Neuron (in vitro differentiated cells): ENCODE results near the gene COQ3.

Experiments used
- H2AFZ ChIP-seq: one replicate; pipeline ENCODE4 v1.6.1; 2013; ENCODE audit warnings: low read depth, mild to moderate bottlenecking, inconsistent platforms, low read length, moderate library complexity
- H3K27me3 ChIP-seq: one replicate; pipeline ENCODE4 v1.6.1; 2013; ENCODE audit warnings: low read length; ENCODE audit not compliant: insufficient read depth
- H3K36me3 ChIP-seq: one replicate; pipeline ENCODE4 v1.6.1; 2013; ENCODE audit warnings: low read length; ENCODE audit not compliant: insufficient read depth
- H3K4me1 ChIP-seq: one replicate; pipeline ENCODE4 v1.6.1; 2013; ENCODE audit warnings: low read length; ENCODE audit not compliant: insufficient read depth
- H3K4me3 ChIP-seq: 2 replicates; pipeline ENCODE4 v1.5.1; 2013; ENCODE audit warnings: mild to moderate bottlenecking, low read length, moderate library complexity
- H3K9me3 ChIP-seq: one replicate; pipeline ENCODE4 v1.6.1; 2013; ENCODE audit warnings: low read length

The COQ3 gene, protein sequence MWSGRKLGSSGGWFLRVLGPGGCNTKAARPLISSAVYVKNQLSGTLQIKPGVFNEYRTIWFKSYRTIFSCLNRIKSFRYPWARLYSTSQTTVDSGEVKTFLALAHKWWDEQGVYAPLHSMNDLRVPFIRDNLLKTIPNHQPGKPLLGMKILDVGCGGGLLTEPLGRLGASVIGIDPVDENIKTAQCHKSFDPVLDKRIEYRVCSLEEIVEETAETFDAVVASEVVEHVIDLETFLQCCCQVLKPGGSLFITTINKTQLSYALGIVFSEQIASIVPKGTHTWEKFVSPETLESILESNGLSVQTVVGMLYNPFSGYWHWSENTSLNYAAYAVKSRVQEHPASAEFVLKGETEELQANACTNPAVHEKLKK

DNA sequence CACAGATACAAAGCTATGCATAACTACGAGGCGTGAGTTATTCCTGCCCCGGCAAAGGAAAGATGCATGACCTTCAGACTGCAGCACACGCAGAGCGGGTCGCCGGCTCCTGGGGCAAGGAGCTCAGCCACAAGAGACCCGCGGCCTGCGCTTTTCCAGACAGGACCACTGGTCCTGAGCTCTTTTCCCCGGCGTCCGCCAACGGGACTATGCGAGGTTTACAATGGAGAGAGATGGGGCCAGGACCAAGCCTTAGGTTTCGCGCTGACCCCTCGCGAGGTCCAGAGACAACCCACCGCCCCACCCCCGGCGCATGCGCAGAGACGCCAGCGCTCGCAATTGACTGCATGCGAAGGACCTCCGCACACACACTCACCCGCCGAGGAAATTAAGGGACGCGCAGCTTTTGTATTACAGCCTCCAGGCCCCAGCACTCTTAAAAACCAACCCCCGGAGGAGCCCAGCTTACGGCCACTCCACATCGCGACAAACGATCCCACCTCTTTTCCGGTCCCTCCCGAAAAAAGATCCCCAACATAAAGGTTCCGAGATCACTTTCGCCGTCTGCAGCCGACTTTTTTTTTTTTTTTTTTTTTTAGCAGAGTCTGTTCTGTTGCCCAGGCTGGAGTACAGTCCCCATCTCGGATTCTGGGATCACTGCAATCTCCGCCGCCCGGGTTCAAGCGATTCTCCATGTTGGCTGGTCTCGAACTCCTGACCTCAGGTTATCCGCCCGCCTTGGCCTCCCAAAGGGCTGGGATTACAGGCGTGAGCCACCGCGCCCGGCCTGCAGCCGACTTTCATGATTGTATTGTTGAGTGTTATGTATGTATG is at the start of gene COQ3:
Gene COQ3 (minus strand): TSS at position 498 of the 834 bp plus-strand sequence. CDS start 16 bp downstream, at position 482.
- Histone ChIP-seq H3K36me3 (peaks cover 9% of the 10 kb centered on the region), H3K4me3 (peak within 1 kb of the TSS; percentile 57), H3K4me1 (no peaks in the 10 kb centered on the region), H3K9me3 (no peaks in the 10 kb centered on the region), H2AFZ (peak within 1 kb of the TSS; percentile 63), H3K27me3 (no peaks in the 10 kb centered on the region)

DNA sequence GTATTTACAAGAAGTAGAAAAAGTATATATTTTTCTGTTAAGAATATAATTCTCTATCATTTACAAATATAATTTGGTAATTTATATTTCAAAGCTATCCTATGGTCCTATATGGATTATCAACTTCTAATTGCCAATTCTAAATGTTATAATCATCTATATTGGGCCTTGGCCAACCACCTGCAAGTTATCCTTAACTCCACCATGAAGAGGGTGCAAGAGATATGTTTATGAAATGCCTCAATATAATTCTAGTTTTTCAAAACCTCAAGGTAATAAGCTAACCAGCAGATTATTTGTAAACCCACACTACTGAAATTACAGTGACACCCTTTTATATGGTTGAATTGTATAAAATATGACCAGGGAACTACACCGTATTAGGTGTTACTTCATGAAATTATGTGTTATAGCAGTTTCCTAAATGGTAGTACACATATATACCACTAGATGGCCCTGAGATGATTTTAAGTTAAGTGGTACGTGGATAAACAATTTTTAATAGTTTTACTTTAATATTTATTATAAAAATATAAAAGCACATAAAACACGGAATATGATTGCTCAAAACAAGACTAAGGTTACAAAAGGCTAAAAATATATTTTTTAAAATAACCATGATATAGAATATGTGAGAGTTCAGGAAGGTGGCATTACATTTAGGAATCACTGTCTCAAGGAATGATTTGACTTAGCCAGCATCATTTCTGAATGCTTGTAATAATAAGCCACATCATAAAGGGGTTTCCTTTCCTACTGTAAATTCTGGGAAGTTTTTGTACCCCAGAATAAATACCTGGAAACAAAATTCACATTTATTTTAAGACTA is 40.9 kb upstream of the COQ3 start:
- Histone ChIP-seq H3K4me1 (peaks cover 11% of the 10 kb centered on the region), H3K27me3 (no peaks in the 10 kb centered on the region), H3K36me3 (peaks cover 3% of the 10 kb centered on the region), H3K4me3 (no peak overlapping the region), H2AFZ (no peak overlapping the region), H3K9me3 (no peaks in the 10 kb centered on the region)

DNA sequence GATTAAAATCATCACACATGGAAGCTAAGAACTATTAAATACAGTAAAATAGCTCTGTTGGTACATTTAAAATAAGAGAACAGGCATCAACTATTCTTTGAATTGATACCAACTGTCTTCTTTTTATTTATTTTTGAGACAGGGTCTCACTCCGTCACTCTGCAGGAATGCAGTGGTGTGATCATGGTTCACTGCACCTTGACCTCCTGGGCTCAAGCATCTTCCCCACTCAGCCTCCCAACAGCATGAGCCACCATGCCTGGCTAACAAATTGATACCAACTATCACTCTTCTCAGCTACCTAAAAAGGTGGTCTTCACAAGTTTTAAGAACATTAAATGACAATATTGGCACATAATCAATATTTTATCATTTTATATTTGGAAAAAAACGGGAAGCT is 38.9 kb upstream of the COQ3 start:
- Histone ChIP-seq H3K36me3 (peaks cover 3% of the 10 kb centered on the region), H3K27me3 (no peaks in the 10 kb centered on the region), H3K4me1 (peaks cover 11% of the 10 kb centered on the region), H3K4me3 (no peak overlapping the region), H2AFZ (no peak overlapping the region), H3K9me3 (no peaks in the 10 kb centered on the region)

DNA sequence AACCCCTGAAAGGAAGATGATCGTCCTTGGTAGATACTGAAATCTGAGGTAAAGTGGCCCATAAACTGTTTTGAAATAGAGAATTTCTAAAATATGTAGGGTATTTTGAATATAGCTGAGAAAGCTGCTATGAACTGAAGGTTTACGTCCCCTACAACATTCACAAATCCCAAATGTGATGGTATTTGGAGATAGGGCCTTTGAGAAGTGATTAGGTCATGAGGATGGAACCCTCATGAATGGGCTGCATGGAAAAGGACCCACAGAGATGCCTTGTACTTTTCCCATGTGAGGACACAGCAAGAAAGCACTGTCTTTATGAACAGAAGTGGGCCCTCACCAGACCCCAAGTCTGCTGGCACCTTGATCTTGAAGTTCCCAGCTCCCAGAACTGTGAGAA is 37.9 kb upstream of the COQ3 start:
- H3K36me3 ChIP-seq, result peaks cover 3% of the 10 kb centered on the region
- H3K27me3 ChIP-seq, result no peaks in the 10 kb centered on the region
- H3K4me3 ChIP-seq, result no peak overlapping the region
- H3K4me1 ChIP-seq, result peaks cover 17% of the 10 kb centered on the region
- H3K9me3 ChIP-seq, result no peaks in the 10 kb centered on the region
- no peak overlapping the region for H2AFZ ChIP-seq

DNA sequence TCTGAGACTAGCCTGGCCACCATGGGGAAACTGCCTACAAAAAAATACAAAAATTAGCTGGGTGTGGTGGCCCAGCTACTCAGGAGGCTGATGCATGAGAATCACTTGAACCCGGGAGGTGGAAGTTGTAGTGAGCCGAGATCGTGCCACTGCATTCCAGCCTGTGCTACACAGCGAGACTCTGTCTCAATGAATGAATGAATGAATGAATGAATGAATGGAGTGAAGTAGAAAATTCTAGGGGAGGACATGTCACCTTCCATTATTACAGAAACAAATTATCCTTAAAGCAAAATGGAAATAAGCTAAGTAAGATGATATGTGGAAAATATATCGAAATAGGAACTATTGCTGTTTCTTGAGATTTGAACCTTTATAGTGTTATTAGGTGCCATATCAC is 34.0 kb upstream of the COQ3 start:
- H2AFZ ChIP-seq, result no peak overlapping the region

DNA sequence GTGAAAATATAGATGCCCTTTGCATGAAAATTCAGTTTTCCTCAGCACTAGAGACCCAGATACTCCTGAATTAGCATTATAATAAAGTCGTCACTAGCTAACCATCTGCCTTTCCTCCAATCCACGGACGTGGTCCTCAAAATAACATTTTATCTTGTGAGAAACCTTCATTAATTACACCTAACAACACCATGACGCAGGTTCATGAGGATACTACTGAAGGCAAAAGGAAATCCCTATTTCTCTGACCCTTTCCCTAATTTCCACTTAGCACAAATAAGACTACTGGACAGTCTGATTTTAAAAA is 32.4 kb upstream of the COQ3 start:
- peaks cover 2% of the 10 kb centered on the region for H3K9me3 ChIP-seq
- H3K27me3 ChIP-seq, result no peaks in the 10 kb centered on the region
- H2AFZ ChIP-seq, result peak overlapping the region; percentile 69
- peaks cover 17% of the 10 kb centered on the region for H3K36me3 ChIP-seq
- H3K4me1 ChIP-seq, result peaks cover 21% of the 10 kb centered on the region
- H3K4me3 ChIP-seq, result peak overlapping the region; percentile 89

More for the DNA sequence above, 34.0 kb upstream of the COQ3 start:
- no peaks in the 10 kb centered on the region for H3K9me3 ChIP-seq
- no peak overlapping the region for H3K4me3 ChIP-seq
- peaks cover 11% of the 10 kb centered on the region for H3K36me3 ChIP-seq
- no peaks in the 10 kb centered on the region for H3K27me3 ChIP-seq
- H3K4me1 ChIP-seq, result peaks cover 31% of the 10 kb centered on the region

DNA sequence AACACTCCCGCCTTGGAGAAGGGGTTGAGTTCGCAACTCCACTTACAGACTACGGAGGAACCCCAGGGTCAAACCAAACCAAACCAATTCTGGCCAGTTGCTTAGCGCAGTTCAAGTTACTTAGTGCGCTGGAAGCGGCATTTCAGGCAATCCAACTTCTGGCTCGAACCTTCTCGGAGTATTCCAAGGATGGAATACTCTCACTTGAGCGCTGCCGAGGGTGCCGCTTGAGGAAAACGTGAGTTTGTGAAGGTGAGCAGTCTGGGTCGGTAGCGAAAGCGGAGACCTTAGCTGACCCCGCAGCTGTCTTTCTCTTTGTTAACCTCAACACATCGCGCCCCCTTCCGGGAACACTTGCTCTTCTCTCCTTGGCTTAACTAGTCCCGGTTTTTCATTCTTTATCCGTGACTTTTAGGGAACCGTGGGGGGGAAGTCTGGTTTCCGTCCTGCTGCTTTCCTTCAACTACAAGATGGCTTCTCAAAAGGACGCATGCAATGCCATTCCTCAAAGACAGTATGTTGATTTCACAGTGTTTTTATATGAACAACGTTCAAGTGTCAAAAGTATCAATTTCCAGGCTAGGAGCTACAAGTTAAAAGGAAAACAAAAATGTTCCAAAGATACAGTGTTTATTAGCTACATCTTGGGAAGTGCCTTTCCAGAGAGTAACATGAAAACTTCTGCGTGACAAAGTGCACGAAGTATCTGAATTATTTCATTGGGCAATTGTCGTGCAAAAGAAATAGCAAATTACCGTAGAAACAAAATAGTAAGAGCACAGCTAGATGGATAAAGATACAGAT is 31.9 kb upstream of the COQ3 start:
- Histone ChIP-seq H3K4me3 (peak overlapping the region; percentile 89), H3K9me3 (peaks cover 2% of the 10 kb centered on the region), H2AFZ (peak overlapping the region; percentile 69), H3K36me3 (peaks cover 17% of the 10 kb centered on the region), H3K4me1 (peaks cover 21% of the 10 kb centered on the region), H3K27me3 (no peaks in the 10 kb centered on the region)

DNA sequence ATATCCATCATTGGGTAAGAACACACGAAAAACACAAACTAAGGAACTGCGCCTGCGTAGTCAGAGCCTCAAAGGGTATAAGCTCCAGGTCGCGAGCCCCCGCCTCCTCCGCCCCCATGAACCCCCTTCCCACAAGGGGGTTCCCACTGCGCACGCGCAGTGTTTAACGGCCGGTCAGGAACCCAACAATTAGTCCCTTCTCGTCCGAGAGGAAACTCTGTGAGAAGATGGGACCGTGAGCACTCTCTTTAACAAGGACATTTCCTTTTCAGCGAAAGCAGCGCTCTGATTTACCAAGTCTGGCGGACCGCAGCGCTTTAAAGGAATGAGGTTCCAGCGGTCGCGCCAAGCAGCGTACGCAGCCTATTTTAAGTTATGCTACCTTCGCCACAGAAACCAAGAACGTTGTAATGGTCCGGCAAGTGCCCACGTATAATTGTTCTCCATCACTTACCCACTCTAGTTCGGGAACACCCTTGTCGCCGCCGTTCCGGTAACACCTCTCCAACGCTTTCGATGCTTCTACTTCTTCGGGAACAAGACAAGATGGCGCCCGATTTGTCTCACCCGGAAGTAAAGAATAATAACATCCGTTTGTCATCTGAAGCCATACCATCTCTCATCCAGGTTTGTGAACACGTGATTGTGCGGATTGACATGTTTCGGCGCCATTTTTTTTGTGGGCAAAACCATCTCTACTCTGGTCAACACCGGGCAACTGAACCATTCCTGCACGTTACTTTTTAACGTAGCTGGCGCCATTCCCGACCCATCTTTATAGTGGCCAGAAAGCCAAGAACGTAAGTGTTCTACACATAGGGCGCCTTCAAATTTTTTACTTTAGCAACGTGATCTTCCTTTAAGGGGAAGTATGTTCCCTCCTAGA is 31.0 kb upstream of the COQ3 start, which contains the start of gene PNISR:
Gene PNISR (minus strand): TSS at position 548 of the 886 bp plus-strand sequence. CDS start 10,649 bp downstream, outside the sequence.
- Histone ChIP-seq H3K4me1 (peaks cover 21% of the 10 kb centered on the region), H3K36me3 (peaks cover 14% of the 10 kb centered on the region), H3K4me3 (peak within 1 kb of the TSS; percentile 89), H2AFZ (peak within 1 kb of the TSS; percentile 69), H3K27me3 (no peaks in the 10 kb centered on the region), H3K9me3 (peaks cover 2% of the 10 kb centered on the region)

DNA sequence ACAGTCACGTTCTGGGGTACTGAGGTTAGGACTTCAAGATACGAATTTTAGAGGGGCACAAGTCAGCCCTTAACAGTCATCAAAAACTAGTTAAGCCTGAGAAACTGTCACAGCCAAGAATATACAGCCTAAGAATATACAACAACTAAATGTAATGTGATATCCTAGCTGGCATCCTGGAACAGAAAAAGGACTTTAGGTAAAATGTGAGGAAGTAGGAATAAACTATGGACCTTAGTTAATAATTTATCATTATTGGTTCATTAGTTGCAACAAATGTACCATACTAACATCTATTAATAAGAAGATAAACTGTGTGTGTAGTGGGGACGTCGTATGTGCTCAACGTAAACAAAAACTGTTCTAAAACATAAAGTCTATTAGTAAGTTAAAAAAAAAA is 30.0 kb upstream of the COQ3 start:
- peak overlapping the region; percentile 89 for H3K4me3 ChIP-seq
- peaks cover 16% of the 10 kb centered on the region for H3K36me3 ChIP-seq
- H3K27me3 ChIP-seq, result no peaks in the 10 kb centered on the region
- H3K9me3 ChIP-seq, result peaks cover 2% of the 10 kb centered on the region
- no peak overlapping the region for H2AFZ ChIP-seq
- peaks cover 21% of the 10 kb centered on the region for H3K4me1 ChIP-seq

DNA sequence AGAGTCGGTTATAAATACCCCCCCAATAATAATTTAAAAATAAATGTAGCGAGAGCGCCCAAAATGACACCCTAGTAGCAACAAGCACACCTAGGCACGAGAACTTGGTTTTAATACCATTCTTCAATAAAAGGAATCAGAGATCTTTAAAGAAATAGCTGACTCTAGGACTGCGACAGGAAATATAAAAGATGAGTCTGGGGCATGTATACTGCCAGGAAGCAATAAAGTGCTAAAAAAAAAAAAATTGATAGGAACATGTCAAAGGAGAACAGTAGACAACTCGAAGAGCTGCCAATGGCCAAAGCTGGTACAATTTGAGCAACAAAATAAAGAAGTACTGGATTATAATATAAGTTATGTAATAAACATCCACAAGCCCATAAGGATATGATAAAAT is 28.9 kb upstream of the COQ3 start:
- H3K4me1 ChIP-seq, result peaks cover 21% of the 10 kb centered on the region
- peaks cover 2% of the 10 kb centered on the region for H3K9me3 ChIP-seq
- H2AFZ ChIP-seq, result no peak overlapping the region
- H3K36me3 ChIP-seq, result peaks cover 16% of the 10 kb centered on the region
- no peak overlapping the region for H3K4me3 ChIP-seq
- H3K27me3 ChIP-seq, result no peaks in the 10 kb centered on the region

DNA sequence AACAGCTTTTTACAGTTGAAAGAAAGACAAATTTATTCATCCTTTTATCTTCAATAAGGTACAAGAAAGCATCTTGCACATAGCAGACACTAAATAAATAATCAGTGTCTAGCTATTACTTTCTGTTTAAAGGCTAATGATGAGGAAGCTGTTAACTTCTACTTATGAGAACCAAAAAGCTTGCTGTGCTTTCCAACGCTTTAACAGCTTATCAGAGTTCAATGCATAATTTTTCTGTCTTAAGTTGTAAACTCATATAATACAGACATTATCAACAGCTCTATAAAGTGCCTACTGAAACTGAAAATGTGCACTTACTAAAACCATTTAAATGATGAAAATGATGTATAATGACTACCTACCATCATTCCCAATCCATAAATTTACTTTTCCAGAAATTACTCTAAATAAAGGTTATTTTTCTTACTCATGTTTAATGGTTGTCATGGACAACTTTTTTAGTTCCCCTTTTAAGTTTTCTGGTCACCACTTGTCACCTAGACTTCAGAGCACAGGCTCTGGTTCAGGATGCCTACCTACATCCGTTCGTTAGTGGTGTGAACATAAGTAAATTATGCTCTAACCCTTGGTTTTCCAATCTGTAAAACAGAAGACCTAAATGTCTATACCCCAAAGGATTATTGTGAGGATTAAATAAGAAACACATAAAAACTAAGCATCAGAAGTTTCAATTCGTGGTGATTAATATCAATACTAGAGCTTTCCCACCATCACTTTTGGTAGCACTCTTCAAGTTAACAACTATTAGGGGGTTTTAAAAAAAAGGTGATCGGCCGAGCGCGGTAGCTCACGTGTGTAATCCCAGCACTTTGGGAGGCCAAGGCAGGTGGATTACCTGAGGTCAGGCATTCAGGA is 23.1 kb upstream of the COQ3 start:
- no peak overlapping the region for H2AFZ ChIP-seq
- no peaks in the 10 kb centered on the region for H3K27me3 ChIP-seq
- peaks cover 25% of the 10 kb centered on the region for H3K36me3 ChIP-seq
- no peak overlapping the region for H3K4me3 ChIP-seq
- peaks cover 10% of the 10 kb centered on the region for H3K4me1 ChIP-seq
- peaks cover 2% of the 10 kb centered on the region for H3K9me3 ChIP-seq
